HG03159 (cell line): ENCODE data around the gene UCHL5.

ENCODE experiments used
- ATAC-seq: cut with Tn5 transposase; IDR thresholded peaks from one replicate; pipeline ENCODE4 v1.9.1; 2021; ENCODE audit warnings: mild to moderate bottlenecking, moderate library complexity; ENCODE audit not compliant: unreplicated experiment

The UCHL5 gene

GRCh38 chr1:192973202-192973601 lies 86.0 kb downstream of the UCHL5 start:
- ATAC-seq = no peak

- no peak for ATAC-seq
Measured at GRCh38 chr1:192969091-192969490, 90.1 kb downstream of the UCHL5 start.

GRCh38 chr1:192968323-192968722 lies 90.8 kb downstream of the UCHL5 start:
- no peak for ATAC-seq

- ATAC-seq = no peak
Measured at GRCh38 chr1:192967901-192968300, 91.3 kb downstream of the UCHL5 start.

- no peak for ATAC-seq
Measured at GRCh38 chr1:192967211-192967877, 91.8 kb downstream of the UCHL5 start.

- ATAC-seq = no peak
Measured at GRCh38 chr1:192966073-192966472, 93.1 kb downstream of the UCHL5 start.

- ATAC-seq = no peak
Measured at GRCh38 chr1:192962901-192963300, 96.3 kb downstream of the UCHL5 start.
